PC-9 (cell line): ENCODE data around the gene ENG. TPM values are rescaled to one million over a fixed set of nuclear protein-coding genes. Genes with fewer than 3 reads are reported as not detected.

Experiments used
- BruUV-seq: library from RNA; stranded (reverse); fragments of 400-500 nt; replicated peaks from 2 replicates; lab custom pipeline; 2021; lab: Mats Ljungman, UMichigan
- CTCF ChIA-PET: fragments of 300-600 bp; sonication (Branson Sonifier 250); formaldehyde crosslinking; loops from one replicate; lab custom pipeline; 2022; ENCODE audit warnings: antibody characterized with exemption; lab: Charles Lee
- POLR2A ChIA-PET: fragments of 300-600 bp; sonication (Branson Sonifier 250); formaldehyde crosslinking; loops from one replicate; lab custom pipeline; 2022; ENCODE audit warnings: antibody characterized with exemption; ENCODE audit not compliant: unreplicated experiment; lab: Charles Lee
- DNase-seq, 2 experiments: peaks; one replicate each; pipeline versions ENCODE4 v3.0.0 to v3.0.0-alpha.2; 2015 to 2022; ENCODE audit warnings: mixed read lengths in 1 of 2
- H2AFZ ChIP-seq: fragments of 200-600 bp; sonication (generic); 2 replicates; pipeline ENCODE4 v1.8.1; 2017; ENCODE audit warnings: antibody characterized with exemption
- H3F3A ChIP-seq: fragments of 200-600 bp; sonication (generic); 2 replicates; pipeline ENCODE4 v1.8.1; 2017; ENCODE audit warnings: antibody characterized with exemption, mild to moderate bottlenecking, low read depth; ENCODE audit not compliant: insufficient read depth
- H3K27ac ChIP-seq: fragments of 200-600 bp; sonication (generic); 2 replicates; pipeline ENCODE4 v1.6.1; 2016; ENCODE audit warnings: mixed run types
- H3K27me3 ChIP-seq: fragments of 200-600 bp; sonication (generic); 2 replicates; pipeline ENCODE4 v1.6.1; 2016; ENCODE audit warnings: low read depth, mixed run types; ENCODE audit not compliant: insufficient read depth
- H3K36me3 ChIP-seq: fragments of 200-600 bp; sonication (generic); 2 replicates; pipeline ENCODE4 v1.6.1; 2016; ENCODE audit warnings: low read depth, mixed run types
- H3K4me1 ChIP-seq: fragments of 200-600 bp; sonication (generic); replicated peaks from 2 replicates; pipeline ENCODE4 v1.6.1; 2016; ENCODE audit warnings: mixed run types; ENCODE audit not compliant: insufficient read depth
- H3K4me2 ChIP-seq: fragments of 200-600 bp; sonication (generic); 2 replicates; pipeline ENCODE4 v1.6.1; 2017; ENCODE audit warnings: mixed run types
- H3K4me3 ChIP-seq: fragments of 200-600 bp; sonication (generic); 2 replicates; pipeline ENCODE4 v1.6.1; 2016; ENCODE audit warnings: mixed run types
- H3K79me2 ChIP-seq: fragments of 200-600 bp; sonication (generic); 2 replicates; pipeline ENCODE4 v1.6.1; 2017; ENCODE audit warnings: low read depth, mixed run types
- H3K9me2 ChIP-seq: fragments of 200-600 bp; sonication (generic); 2 replicates; pipeline ENCODE4 v1.8.1; 2017; ENCODE audit warnings: mild to moderate bottlenecking; ENCODE audit not compliant: insufficient read depth
- H3K9me3 ChIP-seq: fragments of 200-600 bp; sonication (generic); 2 replicates; pipeline ENCODE4 v1.8.1; 2016; ENCODE audit warnings: low read depth; ENCODE audit not compliant: insufficient read depth
- H4K20me1 ChIP-seq: fragments of 200-600 bp; sonication (generic); 2 replicates; pipeline ENCODE4 v1.8.1; 2017; ENCODE audit not compliant: insufficient read depth
- EZH2 ChIP-seq: fragments of 200-600 bp; sonication (generic); IDR thresholded peaks from 2 replicates; pipeline ENCODE4 v1.8.0; 2017; ENCODE audit warnings: antibody characterized with exemption, low read depth
- intact Hi-C: fragments of 100-400 bp; cut with micrococcal nuclease; formaldehyde crosslinking; loops from one replicate; pipeline ENCODE4 v1.10.0; 2022; ENCODE audit not compliant: unreplicated experiment
- total RNA-seq: library from RNA; stranded (reverse); gene quantifications from 2 replicates; pipeline ENCODE4 v1.2.3, GENCODE V29; 2021
- TF ChIP-seq, protein P1 (sequence below): fragments of 200-600 bp; sonication (generic); conservative IDR thresholded peaks from 2 replicates; pipeline ENCODE4 v1.6.1; 2017; ENCODE audit warnings: mixed run types, antibody characterized with exemption, mild to moderate bottlenecking, moderate library complexity

ENG gene
- total RNA-seq, 1 experiment from 2014 or later = 23.1 TPM

DNA sequence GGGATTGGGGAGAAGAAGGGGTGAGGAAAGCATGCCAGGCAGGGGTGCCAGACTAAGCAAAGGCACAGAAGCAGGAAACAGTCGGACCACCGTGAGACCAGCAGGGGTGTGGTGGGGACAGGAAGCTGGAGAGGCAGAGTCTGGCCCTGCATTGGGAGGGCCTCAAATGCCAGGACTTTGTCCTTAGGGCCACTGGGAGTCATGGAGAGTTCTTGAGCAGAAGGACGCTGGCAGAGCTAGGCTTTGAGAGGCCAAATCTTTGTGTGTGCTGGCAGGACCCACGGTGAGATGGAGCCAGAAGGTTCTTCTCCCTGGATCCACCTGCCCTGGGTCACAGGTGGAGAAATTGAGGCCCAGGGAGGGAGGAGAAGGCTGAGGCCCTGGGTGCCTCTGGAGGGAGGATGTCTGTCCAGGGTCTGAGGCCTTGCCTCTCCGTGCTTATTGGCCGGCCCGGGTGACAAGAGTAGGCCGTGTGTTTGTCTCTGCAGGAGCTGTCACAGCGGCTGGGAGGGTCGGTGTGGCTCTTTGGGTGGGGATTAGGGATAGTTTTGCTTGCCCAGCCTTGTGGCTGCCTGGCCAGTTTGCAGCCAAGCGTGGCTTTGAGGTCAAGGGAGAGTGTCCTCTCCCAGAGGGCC is 1.8 kb upstream of the ENG start:
- no TSS peak for BruUV-seq
- H3F3A ChIP-seq = peaks cover 5% of the 10 kb centered on the region; the same call in 1 of the 2 replicates
- H3K4me1 ChIP-seq = peaks cover 16% of the 10 kb centered on the region
- no peak overlapping the region for H3K4me2 ChIP-seq
- H3K4me3 ChIP-seq = no peak overlapping the region
- H3K27me3 ChIP-seq = no peaks in the 10 kb centered on the region
- DNase-seq = no peak
- no peak overlapping the region for H2AFZ ChIP-seq
- H3K79me2 ChIP-seq = no peaks in the 10 kb centered on the region
- no peaks in the 10 kb centered on the region for H3K9me3 ChIP-seq
- H3K9me2 ChIP-seq = no peaks in the 10 kb centered on the region
- no peak for TF ChIP-seq EZH2
- TF ChIP-seq, protein P1, sequence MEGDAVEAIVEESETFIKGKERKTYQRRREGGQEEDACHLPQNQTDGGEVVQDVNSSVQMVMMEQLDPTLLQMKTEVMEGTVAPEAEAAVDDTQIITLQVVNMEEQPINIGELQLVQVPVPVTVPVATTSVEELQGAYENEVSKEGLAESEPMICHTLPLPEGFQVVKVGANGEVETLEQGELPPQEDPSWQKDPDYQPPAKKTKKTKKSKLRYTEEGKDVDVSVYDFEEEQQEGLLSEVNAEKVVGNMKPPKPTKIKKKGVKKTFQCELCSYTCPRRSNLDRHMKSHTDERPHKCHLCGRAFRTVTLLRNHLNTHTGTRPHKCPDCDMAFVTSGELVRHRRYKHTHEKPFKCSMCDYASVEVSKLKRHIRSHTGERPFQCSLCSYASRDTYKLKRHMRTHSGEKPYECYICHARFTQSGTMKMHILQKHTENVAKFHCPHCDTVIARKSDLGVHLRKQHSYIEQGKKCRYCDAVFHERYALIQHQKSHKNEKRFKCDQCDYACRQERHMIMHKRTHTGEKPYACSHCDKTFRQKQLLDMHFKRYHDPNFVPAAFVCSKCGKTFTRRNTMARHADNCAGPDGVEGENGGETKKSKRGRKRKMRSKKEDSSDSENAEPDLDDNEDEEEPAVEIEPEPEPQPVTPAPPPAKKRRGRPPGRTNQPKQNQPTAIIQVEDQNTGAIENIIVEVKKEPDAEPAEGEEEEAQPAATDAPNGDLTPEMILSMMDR = no peak
- H3K27ac ChIP-seq = no peak overlapping the region
- ChIA-PET CTCF (interaction anchor here (0.6 kb wide), 1 partner anchor 58 kb away, joined by 4 read pairs; no protein-coding TSS in a partner anchor), POLR2A (no interaction called here)
- H4K20me1 ChIP-seq = no peaks in the 10 kb centered on the region
- intact Hi-C loops = no loop called here
- H3K36me3 ChIP-seq = no peaks in the 10 kb centered on the region

DNA sequence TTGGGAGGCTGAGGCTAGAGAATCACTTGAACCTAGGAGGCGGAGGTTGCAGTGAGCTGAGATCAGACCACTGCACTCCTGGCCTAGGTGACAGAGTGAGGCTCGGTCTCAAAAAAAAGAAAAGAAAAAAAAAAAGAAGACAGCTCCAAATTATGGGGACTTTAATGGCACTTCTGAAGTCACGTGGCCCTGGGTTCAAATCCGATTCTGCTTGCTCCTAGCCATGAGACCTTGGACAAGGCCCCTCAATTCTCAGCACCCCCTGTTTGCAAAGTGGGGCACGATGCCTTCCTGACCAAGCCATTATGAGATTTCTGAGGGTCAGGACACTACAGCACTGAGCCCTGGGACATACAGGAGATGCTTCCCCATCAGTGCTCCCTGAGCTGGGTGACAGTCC is 1.1 kb upstream of the ENG start:
- CTCF ChIA-PET = interaction anchor here (0.6 to 1.6 kb wide), 2 partner anchors 18 to 57 kb away, joined by 3 to 4 read pairs; no protein-coding TSS in a partner anchor
- intact Hi-C loops = loop anchor here (2.0 kb wide), 1 partner anchor 17 kb away; no protein-coding TSS in a partner anchor
- Histone ChIP-seq H4K20me1 (no peaks in the 10 kb centered on the region), H3K36me3 (no peaks in the 10 kb centered on the region), H3K27me3 (no peaks in the 10 kb centered on the region), H2AFZ (no peak overlapping the region), H3K4me2 (no peak overlapping the region), H3K79me2 (no peaks in the 10 kb centered on the region), H3K27ac (no peak overlapping the region), H3K9me3 (no peaks in the 10 kb centered on the region), H3F3A (peaks cover 5% of the 10 kb centered on the region; the same call in 1 of the 2 replicates), H3K4me1 (peaks cover 16% of the 10 kb centered on the region), H3K4me3 (no peak overlapping the region), H3K9me2 (no peaks in the 10 kb centered on the region)
- POLR2A ChIA-PET = interaction anchor here (1.0 kb wide), 1 partner anchor 54 kb away, joined by 21 read pairs; no protein-coding TSS in a partner anchor
- TF ChIP-seq, protein P1 = no peak
- no peak for TF ChIP-seq EZH2
- BruUV-seq = no TSS peak
- no peak for DNase-seq

DNA sequence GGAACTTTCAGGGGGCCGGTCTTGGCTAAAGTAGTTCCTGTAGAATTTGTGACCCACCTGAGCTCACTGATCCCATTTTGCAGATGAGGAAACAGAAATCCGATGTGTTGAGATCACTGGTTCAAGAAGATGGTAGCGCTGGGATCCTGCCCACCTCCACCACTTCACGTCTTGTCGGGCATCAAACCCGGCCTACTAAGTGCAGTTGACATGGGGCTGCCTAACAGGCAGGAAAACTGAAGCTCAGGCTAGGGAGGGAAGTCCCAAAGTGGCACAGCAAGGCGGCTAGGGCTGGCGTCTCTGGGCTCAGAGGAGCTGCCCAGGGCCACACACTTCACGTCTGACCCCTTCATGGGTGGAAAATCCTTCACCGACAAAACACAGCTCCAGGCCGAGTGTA is 502 bp upstream of the ENG start:
- intact Hi-C loops = loop anchor here (1.0 to 2.0 kb wide), 2 partner anchors 16 to 52 kb away; no protein-coding TSS in a partner anchor
- POLR2A ChIA-PET = interaction anchor here (0.5 to 1.0 kb wide), 4 partner anchors 54 to 1058 kb away, joined by 3 to 21 read pairs (median 3); no protein-coding TSS in a partner anchor
- CTCF ChIA-PET = interaction anchor here (1.0 to 1.6 kb wide), 3 partner anchors 14 to 69 kb away, joined by 3 to 4 read pairs (median 3); partner anchors contain the start of gene CDK9
- no peak for TF ChIP-seq EZH2
- Histone ChIP-seq H3K4me3 (no peak overlapping the region; the same call in 1 of the 2 replicates), H3K9me3 (peaks cover 2% of the 10 kb centered on the region; the same call in 1 of the 2 replicates), H3K4me1 (peaks cover 16% of the 10 kb centered on the region), H3K79me2 (no peaks in the 10 kb centered on the region), H3K27me3 (no peaks in the 10 kb centered on the region), H2AFZ (no peak overlapping the region), H3F3A (peaks cover 5% of the 10 kb centered on the region; the same call in 1 of the 2 replicates), H3K36me3 (no peaks in the 10 kb centered on the region), H3K9me2 (no peaks in the 10 kb centered on the region), H4K20me1 (no peaks in the 10 kb centered on the region), H3K27ac (no peak overlapping the region), H3K4me2 (peak overlapping the region; percentile 81)
- BruUV-seq = no TSS peak
- no peak for DNase-seq
